GM19463 (cell line): ENCODE measurements around the gene CDH23.

Experiments used
- ATAC-seq: cut with Tn5 transposase; IDR thresholded peaks from one replicate; pipeline ENCODE4 v1.9.1; 2021; ENCODE audit warnings: mild to moderate bottlenecking, moderate library complexity; ENCODE audit not compliant: unreplicated experiment

CDH23 gene

DNA sequence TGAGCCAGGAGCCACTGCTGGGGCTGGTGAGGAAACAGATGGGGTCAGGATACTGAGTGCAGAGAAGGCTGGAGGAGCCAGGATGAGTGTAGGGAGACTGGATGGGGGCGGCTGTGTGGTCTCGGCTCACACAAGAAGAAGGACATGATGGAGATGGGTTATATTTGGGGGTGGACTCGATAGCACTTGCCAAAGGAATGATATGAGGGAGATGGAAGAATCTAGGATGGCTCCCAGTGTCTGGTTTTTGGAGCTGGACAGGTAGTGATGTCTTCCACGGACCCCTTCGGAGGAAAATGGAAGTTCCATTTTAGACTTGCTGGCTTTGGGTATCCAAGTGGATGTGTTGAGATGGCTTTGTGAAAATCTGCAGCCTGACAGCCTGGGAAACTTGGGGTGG is 83.9 kb downstream of the CDH23 start:
- ATAC-seq: no peak

- no peak for ATAC-seq
Observed at GRCh38 chr10:71481746-71482410, 85.2 kb downstream of the CDH23 start.

GRCh38 chr10:71482620-71483019 is 85.9 kb downstream of the CDH23 start:
- ATAC-seq: no peak

GRCh38 chr10:71483135-71483534 is 86.4 kb downstream of the CDH23 start:
- no peak for ATAC-seq

GRCh38 chr10:71483885-71484751 is 87.4 kb downstream of the CDH23 start:
- no peak for ATAC-seq

DNA sequence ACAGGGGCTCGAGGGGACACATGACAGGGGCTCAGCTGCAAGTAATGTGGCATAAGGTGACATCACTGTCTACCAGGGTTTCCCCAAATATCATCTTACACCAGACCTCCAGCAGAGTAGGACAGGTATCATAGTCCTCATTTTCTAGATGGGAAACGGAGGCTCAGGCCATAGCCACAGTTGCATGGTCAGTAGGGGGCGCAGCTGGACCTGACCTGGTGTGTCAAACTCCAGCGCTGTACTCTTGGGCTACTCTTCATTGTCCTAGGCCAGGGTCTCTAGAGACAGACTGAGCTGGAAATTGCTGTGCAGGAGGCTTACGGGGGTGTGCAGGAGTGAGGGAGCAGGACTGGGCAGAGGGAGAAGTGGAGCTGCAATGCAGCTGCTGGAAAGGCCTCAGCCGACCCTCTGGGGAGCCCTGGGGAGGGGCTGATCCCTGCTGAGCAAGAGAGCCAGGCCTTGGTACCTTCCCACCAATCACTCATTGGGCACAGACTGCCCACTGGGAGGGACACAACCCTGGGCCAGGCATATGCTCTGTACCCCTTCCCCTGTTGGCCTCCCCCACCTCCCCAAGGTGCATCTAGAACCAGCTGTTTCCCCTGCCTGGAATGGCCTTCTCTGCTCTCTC is 89.9 kb downstream of the CDH23 start:
- no peak for ATAC-seq

DNA sequence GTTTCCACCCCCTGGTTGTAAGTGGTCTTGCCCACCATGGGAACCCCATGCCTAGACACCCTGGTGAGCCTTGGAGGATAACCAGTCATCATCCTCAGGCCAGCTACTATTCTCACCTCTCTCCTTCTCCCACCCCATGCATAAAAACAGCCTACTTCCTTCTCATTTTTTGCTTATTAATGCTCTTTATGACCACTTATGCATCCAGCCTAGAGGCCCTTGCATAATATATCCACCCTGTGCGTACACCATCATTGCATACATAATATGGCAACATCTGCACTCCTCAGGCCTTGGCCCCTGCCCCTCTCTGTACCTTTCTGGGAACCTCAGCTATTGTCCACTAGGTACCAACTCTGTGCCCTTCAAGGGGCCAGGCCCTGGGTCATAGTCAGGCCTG is 91.0 kb downstream of the CDH23 start:
- no peak for ATAC-seq

- ATAC-seq: no peak
Observed at GRCh38 chr10:71489077-71489476, 92.4 kb downstream of the CDH23 start.

GRCh38 chr10:71492872-71493271 is 96.2 kb downstream of the CDH23 start:
- ATAC-seq: no peak

DNA sequence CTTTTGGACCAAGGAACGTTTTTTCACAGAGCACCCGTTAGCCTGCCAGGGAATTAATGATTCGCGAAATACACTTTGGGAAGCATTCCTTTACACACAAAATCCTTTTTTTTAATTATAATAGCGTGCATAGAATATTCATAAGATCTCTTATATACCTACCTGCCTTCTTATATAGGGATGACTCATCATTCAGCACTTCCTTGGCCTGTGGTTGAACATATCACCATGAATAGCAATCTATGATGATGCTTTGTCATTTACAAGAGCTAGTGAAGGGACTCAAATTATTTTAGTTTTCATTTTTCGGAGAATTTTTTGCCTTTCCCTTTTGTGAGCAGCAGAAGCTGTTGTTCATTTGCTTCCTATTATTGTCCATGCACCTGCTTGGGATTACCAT is 97.0 kb downstream of the CDH23 start:
- ATAC-seq: no peak

- no peak for ATAC-seq
Observed at GRCh38 chr10:71494476-71494875, 97.8 kb downstream of the CDH23 start.

- peak; percentile 51 for ATAC-seq
Observed at GRCh38 chr10:71494980-71495381, 98.3 kb downstream of the CDH23 start.

DNA sequence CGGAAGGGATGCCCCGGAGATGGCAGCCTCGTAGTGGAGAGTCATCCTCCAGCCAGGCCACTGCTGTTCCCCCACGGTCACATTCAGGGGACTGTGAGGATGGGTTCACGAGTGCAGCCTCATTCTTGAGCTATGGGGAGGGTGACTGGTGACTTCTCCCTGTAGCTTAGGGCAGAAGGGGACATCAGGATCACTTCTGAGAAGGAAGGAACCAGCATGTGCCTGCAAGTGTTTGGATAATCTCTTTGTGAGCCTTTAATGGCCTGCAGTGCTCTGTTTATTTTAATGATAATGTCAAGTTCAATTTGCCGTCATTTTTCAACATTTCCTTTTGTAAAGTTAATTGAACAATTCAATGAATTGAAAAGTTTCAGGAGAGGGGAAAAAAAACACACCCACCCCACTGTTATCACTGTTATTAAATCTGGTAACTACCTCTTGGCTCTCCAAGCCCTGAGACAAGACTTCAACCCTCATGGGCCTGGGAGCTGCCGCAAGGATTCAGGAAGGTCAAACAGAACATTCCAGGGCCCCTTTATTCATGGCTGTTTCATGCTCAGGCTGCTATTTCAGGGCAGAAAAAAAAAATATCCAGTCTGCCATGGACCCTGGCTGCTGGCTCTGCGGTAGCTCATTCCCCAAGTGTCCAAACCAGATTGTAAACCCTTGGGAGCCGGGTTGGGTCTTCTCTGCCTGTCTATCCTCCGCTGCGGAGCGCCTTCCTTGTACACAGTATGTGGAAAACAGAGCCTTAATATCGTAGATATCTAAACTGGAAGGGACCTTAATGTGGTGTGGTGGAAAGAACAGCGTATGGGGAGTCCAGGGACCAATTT is 100.4 kb downstream of the CDH23 start:
- ATAC-seq: no peak

- no peak for ATAC-seq
Observed at GRCh38 chr10:71497763-71498326, 101.1 kb downstream of the CDH23 start.

- no peak for ATAC-seq
Observed at GRCh38 chr10:71501402-71501801, 104.7 kb downstream of the CDH23 start.

DNA sequence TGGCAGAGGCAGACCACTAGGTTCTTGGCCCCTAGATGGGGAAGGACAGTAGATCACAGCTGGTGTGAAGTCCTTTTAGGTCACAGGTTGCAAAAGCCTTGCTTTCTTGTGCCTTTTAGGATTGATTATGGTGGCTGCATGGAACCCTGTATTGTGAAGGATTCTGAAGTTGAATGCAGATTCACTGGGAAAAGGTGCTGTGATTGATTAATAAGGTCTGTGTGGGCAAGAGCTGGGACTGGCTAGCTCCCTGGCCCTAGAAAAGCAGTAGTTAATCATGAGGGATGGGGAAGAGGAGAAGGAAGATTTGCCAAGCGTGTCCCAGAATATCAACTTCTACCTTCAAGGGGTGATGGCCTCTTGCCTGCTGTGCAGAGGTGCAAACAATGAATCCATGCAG is 105.5 kb downstream of the CDH23 start:
- no peak for ATAC-seq

- no peak for ATAC-seq
Observed at GRCh38 chr10:71502851-71503250, 106.1 kb downstream of the CDH23 start.

DNA sequence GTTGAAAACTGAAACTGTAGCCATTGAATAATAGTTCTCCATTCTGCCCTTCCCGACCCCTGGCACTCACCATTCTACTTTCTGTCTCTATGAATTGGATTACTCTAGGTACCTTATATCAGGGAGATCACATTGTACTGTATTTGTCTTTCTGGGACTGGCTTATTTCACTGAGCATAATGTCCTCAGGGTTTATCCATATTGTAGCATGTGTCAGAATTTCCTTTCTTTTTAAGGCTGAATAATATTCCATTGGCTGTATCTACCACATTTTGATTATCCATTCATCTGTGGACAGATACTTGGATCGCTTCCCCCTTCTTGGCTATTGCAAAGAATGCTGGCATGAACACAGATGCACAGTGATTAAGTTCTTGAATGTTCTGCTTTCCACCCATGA is 107.4 kb downstream of the CDH23 start:
- no peak for ATAC-seq

DNA sequence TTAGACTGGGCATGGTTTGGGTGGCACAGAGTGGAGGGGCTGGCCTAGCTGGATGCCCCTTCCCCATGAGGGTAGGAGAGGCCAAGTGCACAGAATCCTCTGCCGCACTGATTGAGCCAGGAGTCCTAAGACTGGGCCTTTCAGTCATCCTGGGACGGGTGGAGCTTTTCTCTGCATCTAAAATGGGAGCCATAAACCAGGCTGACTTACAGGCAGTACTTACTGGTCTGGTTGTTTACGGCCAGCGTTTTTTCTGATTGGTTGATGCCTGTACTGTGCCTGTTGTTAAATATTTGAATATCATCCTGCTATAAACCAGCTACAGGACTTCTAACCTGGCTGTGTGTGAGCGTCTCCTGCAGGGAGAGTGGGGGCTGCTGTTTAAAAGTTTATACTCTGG is 107.8 kb downstream of the CDH23 start:
- ATAC-seq: no peak

DNA sequence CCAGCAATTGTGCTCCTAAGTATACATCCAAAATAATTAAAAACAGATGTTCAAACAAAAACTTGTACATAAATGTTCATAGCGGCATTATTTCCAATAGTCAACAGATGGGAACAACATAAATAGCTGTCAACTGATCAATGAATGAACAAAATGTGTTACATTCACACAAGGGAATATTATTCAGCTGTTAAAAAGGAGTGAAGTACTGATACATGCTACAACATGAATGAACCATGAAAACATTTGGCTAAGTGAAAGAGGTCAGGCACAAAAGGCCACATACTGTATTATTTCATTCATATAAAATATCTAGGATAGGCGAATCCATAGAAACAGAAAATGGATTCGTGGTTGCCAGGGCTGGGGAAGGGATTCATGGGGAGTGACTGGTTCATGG is 109.1 kb downstream of the CDH23 start:
- no peak for ATAC-seq

GRCh38 chr10:71509444-71509843 is 112.7 kb downstream of the CDH23 start:
- no peak for ATAC-seq
